A549 (cell line): ENCODE results near the gene MAP3K14. TPM values are rescaled to one million over a fixed set of nuclear protein-coding genes. Genes with fewer than 3 reads are reported as not detected.
A peak's percentile ranks its signal among the peaks of the same experiment; 100 is the strongest.

Source experiments
- ATAC-seq, 2 experiments: fragments of 200-7000 bp in 1 of 2; fragments of >200 bp in 1 of 2; cut with Nextera tagmentation in 1 of 2; cut with Tn5 transposase in 1 of 2; 3 replicates each; pipeline versions ENCODE4 v1.8.0 to v1.9.1; 2018 to 2020; ENCODE audit warnings: mild to moderate bottlenecking in 1 of 2, moderate library complexity in 1 of 2
- CTCF ChIA-PET: fragments of 300-600 bp; sonication (Branson Sonifier 250); formaldehyde crosslinking; extraction: SDS; loops from one replicate; lab custom pipeline; 2021; ENCODE audit warnings: antibody characterized with exemption, inconsistent platforms; lab: Yijun Ruan, JAX
- POLR2A ChIA-PET: fragments of 350-600 bp; formaldehyde crosslinking; extraction: SDS; loops from one replicate; lab custom pipeline; 2021; ENCODE audit warnings: antibody characterized with exemption, inconsistent platforms; lab: Yijun Ruan, JAX
- DNase-seq, 2 experiments: peaks; one replicate each; pipeline versions ENCODE4 v3.0.0 to v3.0.0-alpha.2; 2011 to 2016; ENCODE audit warnings: low read depth in 1 of 2, low spot score in 1 of 2
- FAIRE-seq: peaks from 2 replicates; lab custom pipeline; 2011; peaks lifted over from hg19 to GRCh38; lab: Jason Lieb, UNC
- H3K27ac ChIP-seq, 2 experiments: fragments of >200 bp; sonication (Bioruptor Twin); formaldehyde crosslinking; 3 replicates each; pipeline ENCODE4 v1.5.1; 2016 to 2017
- H3K4me1 ChIP-seq: fragments of >200 bp; sonication (Bioruptor Twin); formaldehyde crosslinking; 3 replicates; pipeline ENCODE4 v1.6.1; 2016
- H3K4me2 ChIP-seq: fragments of >200 bp; sonication (Bioruptor Twin); formaldehyde crosslinking; 3 replicates; pipeline ENCODE4 v1.6.1; 2016
- H3K4me3 ChIP-seq: fragments of >200 bp; sonication (Bioruptor Twin); formaldehyde crosslinking; 3 replicates; pipeline ENCODE4 v1.5.1; 2016
- H3K9me3 ChIP-seq: fragments of >200 bp; sonication (Bioruptor Twin); formaldehyde crosslinking; 3 replicates; pipeline ENCODE4 v1.6.1; 2016
- BHLHE40 ChIP-seq: IDR thresholded peaks from 2 replicates; pipeline ENCODE4 v1.6.1; 2012; ENCODE audit warnings: low read depth, low read length, inconsistent platforms
- CBX2 ChIP-seq: fragments of 200-600 bp; sonication (generic); IDR thresholded peaks from 2 replicates; pipeline ENCODE4 v1.6.1; 2016; ENCODE audit warnings: low read depth, mild to moderate bottlenecking, borderline replicate concordance
- FOSB ChIP-seq: fragments of 250-450 bp; sonication (Bioruptor Pico); IDR thresholded peaks from 2 replicates; pipeline ENCODE4 v1.5.0; 2020; ENCODE audit warnings: mild to moderate bottlenecking, moderate library complexity
- FOSL2 ChIP-seq, 2 experiments: fragments of 450-650 bp in 1 of 2; fragments of >200 bp in 1 of 2; sonication (Bioruptor Twin) in 1 of 2; formaldehyde crosslinking; IDR thresholded peaks; 2 replicates each; pipeline versions ENCODE4 v1.5.0 to v1.6.1; 2016 to 2020; ENCODE audit warnings: mild to moderate bottlenecking in 1 of 2, moderate library complexity in 1 of 2
- GATA3 ChIP-seq: IDR thresholded peaks from 2 replicates; pipeline ENCODE4 v1.6.1; 2012; ENCODE audit warnings: borderline replicate concordance
- HOXA7 ChIP-seq: fragments of 250-450 bp; sonication (Bioruptor Pico); IDR thresholded peaks from 2 replicates; pipeline ENCODE4 v1.5.0; 2020; ENCODE audit warnings: mild to moderate bottlenecking, moderate library complexity
- HOXB5 ChIP-seq: fragments of 250-450 bp; sonication (Bioruptor Pico); IDR thresholded peaks from 2 replicates; pipeline ENCODE4 v1.5.0; 2020; ENCODE audit warnings: mild to moderate bottlenecking, moderate library complexity
- JUNB ChIP-seq: fragments of >200 bp; sonication (Bioruptor Twin); formaldehyde crosslinking; IDR thresholded peaks from 2 replicates; pipeline ENCODE4 v1.6.1; 2016
- NFE2L2 ChIP-seq: fragments of 150-350 bp; conservative IDR thresholded peaks from 2 replicates; pipeline ENCODE4 v1.6.1; 2014; ENCODE audit warnings: low read length
- NR3C1 ChIP-seq: fragments of >200 bp; sonication (Bioruptor Twin); formaldehyde crosslinking; IDR thresholded peaks from 3 replicates; pipeline ENCODE4 v1.6.1; 2017
- POLR2A ChIP-seq: IDR thresholded peaks from 2 replicates; pipeline ENCODE4 v1.6.1; 2012; ENCODE audit warnings: mild to moderate bottlenecking, low read length
- RAD21 ChIP-seq, 2 experiments: fragments of >200 bp in 1 of 2; sonication (Bioruptor Twin) in 1 of 2; formaldehyde crosslinking in 1 of 2; IDR thresholded peaks in 1 of 2; conservative IDR thresholded peaks in 1 of 2; 2 replicates in 1 of 2; 3 replicates in 1 of 2; pipeline ENCODE4 v1.6.1; 2012 to 2018; ENCODE audit warnings: inconsistent platforms in 1 of 2
- RFX5 ChIP-seq: fragments of 450-650 bp; IDR thresholded peaks from 2 replicates; pipeline ENCODE4 v1.7.1; 2014; ENCODE audit warnings: antibody characterized with exemption, mild to moderate bottlenecking, moderate library complexity
- RNF2 ChIP-seq: fragments of 200-600 bp; sonication (generic); IDR thresholded peaks from 2 replicates; pipeline ENCODE4 v1.6.1; 2016; ENCODE audit warnings: low read depth, mild to moderate bottlenecking, antibody characterized with exemption, moderate library complexity, borderline replicate concordance
- ZFP36 ChIP-seq: fragments of 450-650 bp; IDR thresholded peaks from 2 replicates; pipeline ENCODE4 v1.6.1; 2014; ENCODE audit warnings: borderline replicate concordance; ENCODE audit not compliant: partially characterized antibody
- ZNF302 ChIP-seq: fragments of 250-450 bp; sonication (Bioruptor Pico); IDR thresholded peaks from 2 replicates; pipeline ENCODE4 v1.9.0; 2021; ENCODE audit warnings: inconsistent platforms, mild to moderate bottlenecking, moderate library complexity
- WGBS: methylation state at CpG from one replicate; pipeline ENCODE4 v1.1.6; 2017; ENCODE audit errors: missing lambda C conversion rate; 5-methylcytosine and 5-hydroxymethylcytosine counted together
- polyA plus RNA-seq, 4 experiments: library from polyadenylated mRNA; depleted of rRNA in 3 of 4; stranded (reverse); fragments of >200 nt; fragmentation: RNase III in 1 of 4; extraction: RNeasy Plus Mini Kit Qiagen cat#74134 plus additional on column Dnase treatment in 1 of 4; gene quantifications; 2 replicates in 3 of 4; 3 replicates in 1 of 4; pipeline ENCODE4 v1.2.3, GENCODE V29; 2011 to 2017
- TF ChIP-seq, protein P1 (sequence below): IDR thresholded peaks from 2 replicates; pipeline ENCODE4 v1.6.1; 2012; ENCODE audit warnings: low read depth, borderline replicate concordance
- TF ChIP-seq, protein P2 (sequence below): IDR thresholded peaks from 2 replicates; pipeline ENCODE4 v1.6.1; 2012
- TF ChIP-seq, protein P3 (sequence below): fragments of >200 bp; sonication (Bioruptor Twin); formaldehyde crosslinking; IDR thresholded peaks from 3 replicates; pipeline ENCODE4 v1.6.1; 2016
- TF ChIP-seq, protein P4 (sequence below): fragments of >200 bp; sonication (Bioruptor Twin); formaldehyde crosslinking; IDR thresholded peaks from 3 replicates; pipeline ENCODE4 v1.5.1; 2016

MAP3K14 gene
- polyA plus RNA-seq, 2 of the 4 experiments (the other 2 are of a cell fraction) = 9.1 to 34.5 TPM

DNA sequence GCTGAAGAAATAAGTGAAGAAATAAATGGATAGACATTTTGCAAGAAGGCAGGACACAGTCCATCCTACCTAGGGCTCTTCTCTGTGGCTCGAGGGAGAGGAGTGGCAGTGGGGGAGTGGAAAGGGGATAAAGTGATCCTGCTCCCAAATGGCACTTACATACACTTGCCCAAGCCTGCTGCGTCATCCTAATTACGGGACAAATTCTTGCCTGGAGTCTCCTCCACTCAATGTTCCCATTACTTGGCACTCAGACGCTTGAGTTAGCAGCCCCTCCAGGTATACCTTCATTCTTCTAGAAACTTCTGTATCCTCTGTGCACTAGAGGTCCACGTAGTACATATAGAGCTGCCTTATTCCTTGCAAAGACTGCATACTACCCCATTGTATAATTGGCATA, 15.7 kb upstream of the MAP3K14 start (continued):
- TF ChIP-seq, protein P1, sequence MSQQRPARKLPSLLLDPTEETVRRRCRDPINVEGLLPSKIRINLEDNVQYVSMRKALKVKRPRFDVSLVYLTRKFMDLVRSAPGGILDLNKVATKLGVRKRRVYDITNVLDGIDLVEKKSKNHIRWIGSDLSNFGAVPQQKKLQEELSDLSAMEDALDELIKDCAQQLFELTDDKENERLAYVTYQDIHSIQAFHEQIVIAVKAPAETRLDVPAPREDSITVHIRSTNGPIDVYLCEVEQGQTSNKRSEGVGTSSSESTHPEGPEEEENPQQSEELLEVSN = no peak
- TF ChIP-seq RFX5 = no peak

DNA sequence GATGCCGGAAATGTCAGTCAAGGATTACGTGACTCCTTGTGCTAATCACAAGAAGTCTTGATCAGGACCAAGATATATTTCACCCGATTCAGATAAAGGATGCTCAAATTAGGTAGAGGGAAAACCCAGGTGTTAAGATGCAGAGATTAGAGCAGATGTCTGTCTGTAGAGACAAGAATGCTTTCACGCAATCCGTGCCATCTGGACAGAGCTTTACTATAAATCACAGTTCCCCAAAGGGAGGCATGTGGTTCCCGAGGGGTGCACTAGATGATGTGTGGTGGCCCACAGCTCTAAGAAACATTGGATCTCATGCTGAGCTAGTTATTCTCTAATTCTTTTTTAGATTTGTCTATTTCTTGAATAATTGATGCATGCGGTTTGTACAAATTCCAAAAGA, 9.8 kb upstream of the MAP3K14 start:
- ATAC-seq (no peak), FAIRE-seq (no peak), DNase-seq (no peak)
- Histone ChIP-seq H3K4me2 (no peak overlapping the region), H3K4me3 (no peak overlapping the region), H3K9me3 (no peaks in the 10 kb centered on the region), H3K4me1 (peaks cover 25% of the 10 kb centered on the region), H3K27ac (0 out of 6 replicates have a peak overlapping the region, but pooled peaks of 1 of the 2 experiments have one; percentile 5)
- 92% methylated on average over 7 of the region's 7 CpGs for WGBS
- ChIA-PET CTCF (interaction anchor here (1.1 to 39.8 kb wide), 10 partner anchors 9 to 64 kb away, joined by 3 to 640 read pairs (median 6); partner anchors contain the start of gene MAP3K14), POLR2A (interaction anchor here (2.5 kb wide), 1 partner anchor 10 kb away, joined by 18 read pairs; the partner anchor contains the start of gene MAP3K14)
- TF ChIP-seq NFE2L2 (no peak), RNF2 (no peak), HOXA7 (CRISPR knock-in tag) (no peak)

DNA sequence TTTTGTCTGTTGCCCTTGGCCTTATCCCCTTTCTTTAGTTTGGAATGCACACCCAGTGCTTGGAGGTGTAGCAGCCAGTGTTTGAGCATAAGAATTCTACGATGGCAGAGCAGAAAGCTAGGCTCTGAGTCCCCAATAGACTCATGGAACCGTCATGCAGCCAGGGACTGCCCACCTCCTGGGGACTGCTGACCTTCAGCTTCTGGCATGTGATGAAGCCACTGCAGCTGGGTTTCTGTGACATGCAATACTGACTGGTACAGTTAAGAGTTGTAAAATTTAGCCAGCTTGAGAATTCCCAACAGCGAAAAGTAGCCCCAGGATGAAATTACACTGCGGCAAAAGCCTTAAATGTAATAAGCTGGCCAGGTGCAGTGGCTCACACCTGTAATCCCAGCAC, 9.0 kb upstream of the MAP3K14 start:
- POLR2A ChIA-PET = interaction anchor here (0.6 to 2.5 kb wide), 3 partner anchors 9 to 177 kb away, joined by 3 to 18 read pairs (median 4); partner anchors contain the start of genes HEXIM1 and MAP3K14
- DNase-seq = no peak
- H3K9me3 ChIP-seq = no peaks in the 10 kb centered on the region
- no peak for FAIRE-seq
- peaks cover 34% of the 10 kb centered on the region for H3K4me1 ChIP-seq
- TF ChIP-seq GATA3 = no peak
- TF ChIP-seq, protein P2, sequence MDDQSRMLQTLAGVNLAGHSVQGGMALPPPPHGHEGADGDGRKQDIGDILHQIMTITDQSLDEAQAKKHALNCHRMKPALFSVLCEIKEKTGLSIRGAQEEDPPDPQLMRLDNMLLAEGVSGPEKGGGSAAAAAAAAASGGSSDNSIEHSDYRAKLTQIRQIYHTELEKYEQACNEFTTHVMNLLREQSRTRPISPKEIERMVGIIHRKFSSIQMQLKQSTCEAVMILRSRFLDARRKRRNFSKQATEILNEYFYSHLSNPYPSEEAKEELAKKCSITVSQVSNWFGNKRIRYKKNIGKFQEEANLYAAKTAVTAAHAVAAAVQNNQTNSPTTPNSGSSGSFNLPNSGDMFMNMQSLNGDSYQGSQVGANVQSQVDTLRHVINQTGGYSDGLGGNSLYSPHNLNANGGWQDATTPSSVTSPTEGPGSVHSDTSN = no peak
- TF ChIP-seq, protein P3, sequence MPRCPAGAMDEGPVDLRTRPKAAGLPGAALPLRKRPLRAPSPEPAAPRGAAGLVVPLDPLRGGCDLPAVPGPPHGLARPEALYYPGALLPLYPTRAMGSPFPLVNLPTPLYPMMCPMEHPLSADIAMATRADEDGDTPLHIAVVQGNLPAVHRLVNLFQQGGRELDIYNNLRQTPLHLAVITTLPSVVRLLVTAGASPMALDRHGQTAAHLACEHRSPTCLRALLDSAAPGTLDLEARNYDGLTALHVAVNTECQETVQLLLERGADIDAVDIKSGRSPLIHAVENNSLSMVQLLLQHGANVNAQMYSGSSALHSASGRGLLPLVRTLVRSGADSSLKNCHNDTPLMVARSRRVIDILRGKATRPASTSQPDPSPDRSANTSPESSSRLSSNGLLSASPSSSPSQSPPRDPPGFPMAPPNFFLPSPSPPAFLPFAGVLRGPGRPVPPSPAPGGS = no peak
- TF ChIP-seq HOXB5 (CRISPR knock-in tag) = no peak
- no peak for TF ChIP-seq FOSB (CRISPR knock-in tag)
- no peak for TF ChIP-seq ZNF302 (CRISPR knock-in tag)
- TF ChIP-seq ZFP36 = no peak
- no peak for TF ChIP-seq FOSL2 (IDR thresholded peaks at IDR 0.05)
- TF ChIP-seq FOSL2 (CRISPR knock-in tag; IDR thresholded peaks at IDR 0.05) = no peak
- TF ChIP-seq CBX2 = no peak
- TF ChIP-seq JUNB = no peak
- no peak for TF ChIP-seq BHLHE40
- TF ChIP-seq RAD21 (conservative IDR thresholded peaks at IDR 0.05 in 1 of 2, IDR thresholded peaks at IDR 0.05 in 1 of 2) = no peak
- no peak for TF ChIP-seq POLR2A
- TF ChIP-seq, protein P4, sequence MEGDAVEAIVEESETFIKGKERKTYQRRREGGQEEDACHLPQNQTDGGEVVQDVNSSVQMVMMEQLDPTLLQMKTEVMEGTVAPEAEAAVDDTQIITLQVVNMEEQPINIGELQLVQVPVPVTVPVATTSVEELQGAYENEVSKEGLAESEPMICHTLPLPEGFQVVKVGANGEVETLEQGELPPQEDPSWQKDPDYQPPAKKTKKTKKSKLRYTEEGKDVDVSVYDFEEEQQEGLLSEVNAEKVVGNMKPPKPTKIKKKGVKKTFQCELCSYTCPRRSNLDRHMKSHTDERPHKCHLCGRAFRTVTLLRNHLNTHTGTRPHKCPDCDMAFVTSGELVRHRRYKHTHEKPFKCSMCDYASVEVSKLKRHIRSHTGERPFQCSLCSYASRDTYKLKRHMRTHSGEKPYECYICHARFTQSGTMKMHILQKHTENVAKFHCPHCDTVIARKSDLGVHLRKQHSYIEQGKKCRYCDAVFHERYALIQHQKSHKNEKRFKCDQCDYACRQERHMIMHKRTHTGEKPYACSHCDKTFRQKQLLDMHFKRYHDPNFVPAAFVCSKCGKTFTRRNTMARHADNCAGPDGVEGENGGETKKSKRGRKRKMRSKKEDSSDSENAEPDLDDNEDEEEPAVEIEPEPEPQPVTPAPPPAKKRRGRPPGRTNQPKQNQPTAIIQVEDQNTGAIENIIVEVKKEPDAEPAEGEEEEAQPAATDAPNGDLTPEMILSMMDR = no peak
- TF ChIP-seq NR3C1 = no peak
- TF ChIP-seq, all 56 proteins: peak for 0
- no peak for ATAC-seq
- CTCF ChIA-PET = interaction anchor here (0.5 to 39.8 kb wide), 14 partner anchors 9 to 126 kb away, joined by 3 to 640 read pairs (median 4); partner anchors contain the start of gene MAP3K14
- H3K4me3 ChIP-seq = no peak overlapping the region
- peak overlapping the region in 1 of 2 experiments; percentile 38; a peak in 1 of 6 replicates for H3K27ac ChIP-seq
- WGBS = 88% methylated on average over 4 of the region's 4 CpGs
- no peak overlapping the region for H3K4me2 ChIP-seq
